HCT116 (cell line): ENCODE measurements around the gene NDUFS5. TPM values are rescaled to one million over a fixed set of nuclear protein-coding genes. Genes with fewer than 3 reads are reported as not detected.

ENCODE experiments used
- ATAC-seq: fragments of 200-7000 bp; cut with Tn5 transposase; 2 replicates; pipeline ENCODE4 v1.9.1; 2020; ENCODE audit warnings: mild to moderate bottlenecking, moderate library complexity
- Bru-seq: library from RNA; stranded (reverse); fragments of 400-500 nt; gene quantifications from one replicate; lab custom pipeline; 2021; lab: Mats Ljungman, UMichigan
- BruChase-seq, 2 experiments: library from RNA; stranded (reverse); fragments of 400-500 nt; gene quantifications; one replicate each; lab custom pipeline; 2021; lab: Mats Ljungman, UMichigan
- BruUV-seq: library from RNA; stranded (reverse); fragments of 400-500 nt; replicated peaks from 2 replicates; lab custom pipeline; 2021; lab: Mats Ljungman, UMichigan
- CTCF ChIA-PET: fragments of 300-600 bp; sonication (Branson Sonifier 250); formaldehyde crosslinking; loops from one replicate; lab custom pipeline; 2021; ENCODE audit warnings: antibody characterized with exemption; lab: Charles Lee
- POLR2A ChIA-PET: fragments of 300-600, 350-600 bp; sonication (Branson Sonifier 250); formaldehyde crosslinking; loops from one replicate; lab custom pipeline; 2021; ENCODE audit warnings: antibody characterized with exemption; lab: Charles Lee
- RAD21 ChIA-PET, 2 experiments: fragments of 300-600 bp; sonication (Branson Sonifier 250); formaldehyde crosslinking; loops; one replicate each; lab custom pipeline; 2023; ENCODE audit warnings: low total read pairs in 2 of 2; ENCODE audit not compliant: uncharacterized antibody in 2 of 2, unreplicated experiment in 2 of 2, low non-redundant PET in 1 of 2; lab: Charles Lee
- DNase-seq: peaks from one replicate; pipeline ENCODE4 v3.0.0-alpha.2; 2010; ENCODE audit warnings: low read depth, low spot score
- H2AFZ ChIP-seq: fragments of 200-600 bp; shearing (Covaris generic), sonication (generic); 2 replicates; pipeline ENCODE4 v1.6.1; 2017; ENCODE audit warnings: low read depth, mixed run types, mixed read lengths, antibody characterized with exemption, low read length; ENCODE audit not compliant: poor library complexity, severe bottlenecking
- H3K27ac ChIP-seq: 2 replicates; pipeline ENCODE4 v1.5.1; 2012; ENCODE audit warnings: low read depth, low read length
- H3K27me3 ChIP-seq: fragments of 200-600 bp; sonication (generic); 2 replicates; pipeline ENCODE4 v1.6.1; 2016; ENCODE audit warnings: mixed run types, low read length, mixed read lengths; ENCODE audit not compliant: insufficient read depth
- H3K36me3 ChIP-seq, 2 experiments: fragments of 200-500 bp in 1 of 2; fragments of 200-600 bp in 1 of 2; sonication (Bioruptor generic) in 1 of 2; sonication (generic) in 1 of 2; 2 replicates each; pipeline versions ENCODE4 v1.5.1 to v1.6.1; 2014 to 2016; ENCODE audit warnings: low read length in 2 of 2, inconsistent platforms in 1 of 2, mixed read lengths in 1 of 2, mixed run types in 1 of 2; ENCODE audit not compliant: insufficient read depth in 2 of 2, control insufficient read depth in 1 of 2
- H3K4me1 ChIP-seq, 2 experiments: fragments of 200-600 bp in 1 of 2; sonication (generic) in 1 of 2; 2 replicates each; pipeline versions ENCODE4 v1.5.1 to v1.6.1; 2012 to 2017; ENCODE audit warnings: low read length in 2 of 2, inconsistent platforms in 1 of 2, mild to moderate bottlenecking in 1 of 2, mixed read lengths in 1 of 2, mixed run types in 1 of 2, moderate library complexity in 1 of 2; ENCODE audit not compliant: insufficient read depth in 2 of 2, control insufficient read depth in 1 of 2
- H3K4me2 ChIP-seq: fragments of 200-600 bp; sonication (generic); 2 replicates; pipeline ENCODE4 v1.6.1; 2017; ENCODE audit warnings: mixed run types, low read length, mixed read lengths
- H3K4me3 ChIP-seq, 2 experiments: fragments of 200-600 bp in 1 of 2; sonication (generic) in 1 of 2; replicated peaks in 1 of 2; 2 replicates each; pipeline ENCODE4 v1.5.1; 2011 to 2016; ENCODE audit warnings: low read length in 2 of 2, control low read depth in 1 of 2, low read depth in 1 of 2, mild to moderate bottlenecking in 1 of 2, mixed read lengths in 1 of 2, mixed run types in 1 of 2
- H3K79me2 ChIP-seq: fragments of 200-600 bp; sonication (generic); 2 replicates; pipeline ENCODE4 v1.6.1; 2017; ENCODE audit warnings: mild to moderate bottlenecking, mixed run types, low read length, moderate library complexity, mixed read lengths; ENCODE audit not compliant: insufficient read depth
- H3K9ac ChIP-seq: fragments of 200-600 bp; sonication (generic); 2 replicates; pipeline ENCODE4 v1.6.1; 2016; ENCODE audit warnings: low read length, mixed read lengths
- H3K9me2 ChIP-seq: fragments of 200-600 bp; sonication (generic), shearing (Covaris generic); 2 replicates; pipeline ENCODE4 v1.6.1; 2017; ENCODE audit warnings: mixed run types, mild to moderate bottlenecking, moderate library complexity; ENCODE audit not compliant: insufficient read depth
- H3K9me3 ChIP-seq, 2 experiments: fragments of 200-500 bp in 1 of 2; fragments of 200-600 bp in 1 of 2; sonication (Bioruptor generic) in 1 of 2; sonication (generic) in 1 of 2; 2 replicates each; pipeline ENCODE4 v1.6.1; 2014 to 2017; ENCODE audit warnings: low read length in 2 of 2, mixed read lengths in 2 of 2, inconsistent platforms in 1 of 2, low read depth in 1 of 2, mild to moderate bottlenecking in 1 of 2, mixed run types in 1 of 2, moderate library complexity in 1 of 2; ENCODE audit not compliant: control insufficient read depth in 1 of 2, insufficient read depth in 1 of 2
- H4K20me1 ChIP-seq: fragments of 200-600 bp; sonication (generic), shearing (Covaris generic); 2 replicates; pipeline ENCODE4 v1.6.1; 2017; ENCODE audit warnings: mixed run types, mild to moderate bottlenecking, moderate library complexity; ENCODE audit not compliant: insufficient read depth
- CBX3 ChIP-seq: IDR thresholded peaks from 2 replicates; pipeline ENCODE4 v1.6.1; 2012; ENCODE audit warnings: low read depth
- EGR1 ChIP-seq: IDR thresholded peaks from 2 replicates; pipeline ENCODE4 v1.6.1; 2012; ENCODE audit warnings: low read depth
- EZH2 ChIP-seq: fragments of 200-600 bp; sonication (generic); IDR thresholded peaks from 2 replicates; pipeline ENCODE4 v1.6.1; 2017; ENCODE audit warnings: antibody characterized with exemption, mixed run types
- FOSL1 ChIP-seq: IDR thresholded peaks from 2 replicates; pipeline ENCODE4 v1.6.1; 2012; ENCODE audit warnings: low read depth
- JUND ChIP-seq: IDR thresholded peaks from 2 replicates; pipeline ENCODE4 v1.6.1; 2012
- POLR2AphosphoS5 ChIP-seq: IDR thresholded peaks from 2 replicates; pipeline ENCODE4 v1.6.1; 2011; ENCODE audit warnings: mild to moderate bottlenecking, low read depth, low read length, moderate library complexity
- SIN3A ChIP-seq: IDR thresholded peaks from 2 replicates; pipeline ENCODE4 v1.6.1; 2012; ENCODE audit warnings: low read depth
- SRF ChIP-seq: IDR thresholded peaks from 2 replicates; pipeline ENCODE4 v1.6.1; 2012; ENCODE audit warnings: low read depth
- TCF7L2 ChIP-seq: IDR thresholded peaks from 2 replicates; pipeline ENCODE4 v1.7.0; 2011; ENCODE audit warnings: borderline replicate concordance, inconsistent platforms; ENCODE audit not compliant: insufficient read depth, insufficient read length; ENCODE audit errors: extremely low read depth
- ZFX ChIP-seq: fragments of 450-650 bp; IDR thresholded peaks from 2 replicates; pipeline ENCODE4 v1.6.1; 2017
- ZNF274 ChIP-seq: fragments of 200-500 bp; sonication (Bioruptor generic); IDR thresholded peaks from 2 replicates; pipeline ENCODE4 v1.6.1; 2014; ENCODE audit warnings: mild to moderate bottlenecking, low read depth, low read length, inconsistent platforms
- intact Hi-C: fragments of 100-400 bp; cut with micrococcal nuclease; formaldehyde crosslinking; loops from 2 replicates; pipeline ENCODE4 v1.10.0; 2022
- long read RNA-seq: library from polyadenylated mRNA; unstranded; transcript quantifications from one replicate; pipeline ENCODE4 v2.0.0, GENCODE V29; 2021; ENCODE audit not compliant: unreplicated experiment
- polyA plus RNA-seq: library from polyadenylated mRNA; unstranded; fragments of >200 nt; gene quantifications from 2 replicates; pipeline ENCODE4 v1.2.1, GENCODE V29; 2012; ENCODE audit warnings: missing spikeins
- total RNA-seq: library from RNA; stranded (reverse); gene quantifications from one replicate; pipeline ENCODE4 v1.2.1, GENCODE V29; 2021; ENCODE audit not compliant: unreplicated experiment
- TF ChIP-seq, protein P1 (sequence below): IDR thresholded peaks from 2 replicates; pipeline ENCODE4 v1.6.1; 2012
- TF ChIP-seq, protein P2 (sequence below): IDR thresholded peaks from 2 replicates; pipeline ENCODE4 v1.6.1; 2012; ENCODE audit warnings: low read depth

The NDUFS5 gene
- total RNA-seq (263 TPM), Bru-seq, nascent RNA (percentile 88 among the genes with signal in this experiment), BruChase-seq, experiment 1, labeled RNA remaining after a 6-hour chase (percentile 86 among the genes with signal in this experiment), BruChase-seq, experiment 2, labeled RNA remaining after a 2-hour chase (percentile 82 among the genes with signal in this experiment)
- polyA plus RNA-seq: 648 and 649 TPM in 2 replicates
- long read RNA-seq, transcript NDUFS5-201 (3 exons, 544 nt): major isoform, 67 of 213 reads
- long read RNA-seq, transcript NDUFS5-202 (3 exons, 548 nt): minor isoform, 22 of 213 reads
- long read RNA-seq, partial matches to known transcripts: 123 of 213 reads
- long read RNA-seq, other reads (novel, unspliced or antisense): 1 of 213 reads

DNA sequence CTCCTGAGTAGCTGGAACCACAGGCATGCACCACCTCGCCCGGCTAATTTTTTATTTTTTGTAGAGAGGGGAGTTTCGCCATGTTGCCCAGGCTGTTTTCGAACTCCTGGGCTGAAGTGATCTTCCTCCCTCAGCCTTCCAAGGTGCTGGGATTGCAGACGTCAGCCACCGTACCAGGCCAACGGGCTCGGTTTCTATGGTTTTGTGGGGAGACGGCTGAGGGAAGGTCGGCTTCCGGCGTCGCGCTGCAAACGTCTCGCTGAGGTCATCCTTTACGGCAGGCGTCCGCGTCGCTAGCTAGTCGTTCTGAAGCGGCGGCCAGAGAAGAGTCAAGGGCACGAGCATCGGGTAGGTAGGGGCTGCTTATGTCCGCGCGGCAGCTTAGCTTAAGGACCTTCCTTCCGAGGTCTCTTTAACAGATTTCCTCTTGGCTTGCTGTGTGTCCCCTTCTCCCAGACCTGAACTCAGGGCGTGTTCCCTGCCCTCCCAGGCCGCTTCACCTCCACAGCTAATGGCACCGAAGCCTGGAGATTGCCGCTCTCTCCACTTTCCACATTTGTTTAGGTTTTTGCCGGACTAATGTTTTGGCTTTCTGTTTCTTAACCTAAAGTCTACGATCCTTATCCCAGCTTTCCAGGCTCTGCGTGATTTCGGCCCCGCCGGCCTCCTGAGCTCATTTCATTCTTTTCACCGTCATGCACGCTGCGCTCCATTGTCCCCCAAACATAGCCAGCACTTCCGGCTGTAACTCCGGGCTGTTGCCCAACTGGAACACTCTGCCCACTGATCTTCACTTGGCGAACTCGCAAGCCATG, at the start of gene NDUFS5:
NDUFS5 (plus strand) TSS at position 300 of the 815 bp plus-strand sequence. CDS start 2,375 bp downstream, outside the sequence.
- Histone ChIP-seq H3K4me2 (peak within 1 kb of the TSS; percentile 72), H3K79me2 (peaks cover 45% of the 10 kb centered on the region), H3K27me3 (no peaks in the 10 kb centered on the region), H4K20me1 (no peaks in the 10 kb centered on the region), H3K9me2 (no peaks in the 10 kb centered on the region), H3K9me3 (no peaks in the 10 kb centered on the region), H3K27ac (peak within 1 kb of the TSS; percentile 75), H2AFZ (peak within 1 kb of the TSS; percentile 26), H3K4me3 (peak within 1 kb of the TSS; percentile 84 to 98), H3K9ac (peak within 1 kb of the TSS; percentile 97), H3K4me1 (peaks cover 7 to 17% of the 10 kb centered on the region in 2 experiments; a peak in 3 of 4 replicates)
- RAD21 ChIA-PET: interaction anchor here in 1 of 2 experiments (1.0 kb wide), 1 partner anchor 67 kb away, joined by 3 read pairs; no protein-coding TSS in a partner anchor
- peak; percentile 84 for DNase-seq
- intact Hi-C loops: loop anchor here (5.0 kb wide), 1 partner anchor 64 kb away; no protein-coding TSS in a partner anchor
- POLR2A ChIA-PET: interaction anchor here (0.7 to 1.3 kb wide), 8 partner anchors 9 to 366 kb away, joined by 3 to 7 read pairs (median 4); no protein-coding TSS in a partner anchor
- TSS peak; percentile 79 for BruUV-seq
- ATAC-seq: peak; percentile 88
- CTCF ChIA-PET: interaction anchor here (0.7 to 0.9 kb wide), 2 partner anchors 66 to 67 kb away, joined by 3 to 4 read pairs; no protein-coding TSS in a partner anchor
- TF ChIP-seq, protein P1, sequence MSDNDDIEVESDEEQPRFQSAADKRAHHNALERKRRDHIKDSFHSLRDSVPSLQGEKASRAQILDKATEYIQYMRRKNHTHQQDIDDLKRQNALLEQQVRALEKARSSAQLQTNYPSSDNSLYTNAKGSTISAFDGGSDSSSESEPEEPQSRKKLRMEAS: peak; percentile 49; the same call in 1 of the 2 replicates
- TF ChIP-seq SRF (peak; percentile 99), POLR2AphosphoS5 (peak; percentile 98), EZH2 (no peak), JUND (no peak), TCF7L2 (peak; percentile 20), SIN3A (peak; percentile 80; the same call in 1 of the 2 replicates), ZNF274 (no peak), CBX3 (0 out of 2 replicates have a peak, but pooled peaks have one; percentile 14), FOSL1 (no peak), EGR1 (no peak), ZFX (peak; percentile 68)
- TF ChIP-seq, protein P2, sequence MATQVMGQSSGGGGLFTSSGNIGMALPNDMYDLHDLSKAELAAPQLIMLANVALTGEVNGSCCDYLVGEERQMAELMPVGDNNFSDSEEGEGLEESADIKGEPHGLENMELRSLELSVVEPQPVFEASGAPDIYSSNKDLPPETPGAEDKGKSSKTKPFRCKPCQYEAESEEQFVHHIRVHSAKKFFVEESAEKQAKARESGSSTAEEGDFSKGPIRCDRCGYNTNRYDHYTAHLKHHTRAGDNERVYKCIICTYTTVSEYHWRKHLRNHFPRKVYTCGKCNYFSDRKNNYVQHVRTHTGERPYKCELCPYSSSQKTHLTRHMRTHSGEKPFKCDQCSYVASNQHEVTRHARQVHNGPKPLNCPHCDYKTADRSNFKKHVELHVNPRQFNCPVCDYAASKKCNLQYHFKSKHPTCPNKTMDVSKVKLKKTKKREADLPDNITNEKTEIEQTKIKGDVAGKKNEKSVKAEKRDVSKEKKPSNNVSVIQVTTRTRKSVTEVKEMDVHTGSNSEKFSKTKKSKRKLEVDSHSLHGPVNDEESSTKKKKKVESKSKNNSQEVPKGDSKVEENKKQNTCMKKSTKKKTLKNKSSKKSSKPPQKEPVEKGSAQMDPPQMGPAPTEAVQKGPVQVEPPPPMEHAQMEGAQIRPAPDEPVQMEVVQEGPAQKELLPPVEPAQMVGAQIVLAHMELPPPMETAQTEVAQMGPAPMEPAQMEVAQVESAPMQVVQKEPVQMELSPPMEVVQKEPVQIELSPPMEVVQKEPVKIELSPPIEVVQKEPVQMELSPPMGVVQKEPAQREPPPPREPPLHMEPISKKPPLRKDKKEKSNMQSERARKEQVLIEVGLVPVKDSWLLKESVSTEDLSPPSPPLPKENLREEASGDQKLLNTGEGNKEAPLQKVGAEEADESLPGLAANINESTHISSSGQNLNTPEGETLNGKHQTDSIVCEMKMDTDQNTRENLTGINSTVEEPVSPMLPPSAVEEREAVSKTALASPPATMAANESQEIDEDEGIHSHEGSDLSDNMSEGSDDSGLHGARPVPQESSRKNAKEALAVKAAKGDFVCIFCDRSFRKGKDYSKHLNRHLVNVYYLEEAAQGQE: no peak
- TF ChIP-seq, all 23 proteins: peak for 7
- H3K36me3 ChIP-seq: peaks cover 9 to 10% of the 10 kb centered on the region in 2 experiments
